Hematopoietic multipotent progenitor cell treated with erythropoietin and hydrocortisone succinate and interleukin-3 and kit ligand, for 15 days (in vitro differentiated cells): ENCODE results near the gene TECR.

Experiments
- DNase-seq: peaks from one replicate; pipeline ENCODE4 v3.0.0-alpha.2; 2015; ENCODE audit warnings: low spot score

The TECR gene

DNA sequence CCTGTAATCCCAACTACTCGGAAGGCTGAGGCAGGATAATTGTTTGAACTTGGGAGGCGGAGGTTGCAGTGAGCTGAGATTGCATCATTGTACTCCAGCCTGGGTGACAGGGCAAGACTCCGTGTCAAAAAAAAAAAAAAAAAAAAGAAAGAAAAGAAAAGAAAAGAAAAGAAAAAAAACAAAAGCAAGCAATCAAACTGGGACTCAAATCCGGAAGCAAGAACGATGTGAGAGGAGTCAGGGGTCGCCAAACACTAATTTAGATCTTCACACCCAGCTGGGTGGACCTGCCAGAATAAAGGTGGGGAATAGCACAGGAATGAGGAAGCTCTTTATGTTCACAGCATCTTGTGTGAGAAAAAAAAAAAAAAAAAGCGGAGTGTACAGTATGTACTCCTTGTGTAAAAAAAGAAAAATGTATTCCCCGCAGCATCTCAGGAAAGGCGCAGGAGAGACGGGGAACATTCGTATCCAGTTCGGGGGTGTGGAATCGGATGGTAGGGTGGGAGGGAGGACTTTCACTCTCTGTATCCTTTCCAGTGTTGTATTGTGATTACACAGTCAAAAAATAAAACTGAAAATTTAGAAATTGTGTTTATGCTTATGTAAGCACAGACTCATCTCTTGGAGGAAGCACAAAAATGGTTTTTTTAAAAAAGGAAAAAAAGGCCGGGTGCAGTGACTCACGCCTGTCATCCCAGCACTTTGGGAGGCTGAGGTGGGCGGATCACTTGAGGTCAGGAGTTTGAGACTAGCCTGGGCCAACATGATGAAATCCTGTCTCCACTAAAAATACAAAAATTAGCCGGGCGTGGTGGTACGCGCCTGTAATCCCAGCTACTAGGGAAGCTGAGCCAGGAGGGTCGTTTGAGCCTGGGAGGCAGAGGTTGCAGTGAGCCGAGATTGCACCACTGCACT, 18.8 kb upstream of the TECR start:
- no peak for DNase-seq

DNA sequence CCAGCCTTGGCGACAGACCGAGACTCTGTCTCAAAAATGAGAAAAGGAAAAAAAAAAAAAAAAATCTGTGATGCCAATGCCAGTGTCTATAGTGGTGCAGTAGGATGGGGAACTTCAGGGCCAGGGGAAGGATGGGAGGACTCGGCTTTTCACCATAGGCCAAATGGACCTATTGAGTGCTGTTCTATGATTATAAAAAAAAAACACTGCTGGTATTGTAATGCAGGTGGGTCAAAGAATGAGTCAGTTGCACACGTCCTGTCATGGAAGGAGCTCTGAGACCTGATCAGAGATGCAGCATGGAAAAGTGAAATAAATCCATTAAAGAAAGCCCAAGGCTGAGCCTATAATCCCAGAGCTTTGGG, 18.2 kb upstream of the TECR start:
- no peak for DNase-seq

DNA sequence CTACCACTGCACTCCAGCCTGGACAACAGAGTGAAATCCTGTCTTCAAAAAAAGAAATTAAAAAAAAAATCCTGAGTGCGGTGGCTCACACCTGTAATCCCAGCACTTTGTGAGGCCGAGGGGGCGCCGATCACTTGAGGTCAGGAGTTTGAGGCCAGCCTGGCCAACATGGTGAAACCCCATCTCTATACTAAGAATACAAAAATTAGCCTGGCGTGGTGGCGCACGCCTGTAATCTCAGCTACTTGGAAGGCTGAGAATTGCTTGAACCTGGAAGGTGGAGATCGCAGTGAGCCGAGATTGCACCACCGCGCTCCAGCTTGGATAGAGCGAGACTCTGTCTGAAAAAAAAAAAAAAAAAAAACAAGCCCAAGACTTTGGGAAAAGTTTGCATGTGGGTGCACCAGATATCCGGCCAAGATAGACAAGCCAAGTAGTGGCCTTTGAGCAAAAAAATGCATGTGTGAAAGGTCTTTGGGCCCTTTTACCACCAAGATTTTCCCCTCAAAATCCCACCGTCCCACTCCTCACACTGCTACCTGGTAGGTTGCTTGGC, 16.9 kb upstream of the TECR start:
- no peak for DNase-seq

DNA sequence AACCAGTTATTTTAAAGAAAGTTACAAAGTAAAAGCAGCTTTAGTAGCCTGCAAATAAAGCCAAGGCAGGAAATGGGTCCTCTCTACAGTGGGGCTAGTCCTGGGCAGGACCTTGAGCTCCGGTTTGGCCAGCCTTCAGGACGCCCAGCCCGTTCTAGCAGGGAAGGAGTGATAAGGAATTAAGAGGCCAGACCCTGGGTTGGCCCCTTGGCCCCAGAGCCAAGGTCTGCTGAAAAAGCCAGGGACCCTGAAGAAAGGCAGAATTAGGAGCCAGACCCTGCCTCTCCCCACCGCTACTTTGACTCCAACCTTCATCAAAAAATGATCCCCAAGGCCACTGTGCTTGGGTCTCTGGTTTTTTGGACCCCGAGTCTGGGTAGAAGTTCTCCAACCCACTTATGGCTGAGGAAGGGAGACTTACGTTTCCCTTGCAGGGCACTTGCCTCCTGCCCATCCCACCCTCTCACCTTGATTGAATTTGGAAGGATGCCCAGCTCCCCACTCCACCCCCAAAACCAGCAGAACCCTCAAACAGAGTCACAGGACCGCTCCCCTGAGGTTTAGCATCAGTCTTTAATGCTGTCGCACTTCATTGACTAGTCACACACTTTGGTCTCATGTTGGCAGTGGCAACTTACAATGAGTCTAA, 15.1 kb upstream of the TECR start:
- no peak for DNase-seq

DNA sequence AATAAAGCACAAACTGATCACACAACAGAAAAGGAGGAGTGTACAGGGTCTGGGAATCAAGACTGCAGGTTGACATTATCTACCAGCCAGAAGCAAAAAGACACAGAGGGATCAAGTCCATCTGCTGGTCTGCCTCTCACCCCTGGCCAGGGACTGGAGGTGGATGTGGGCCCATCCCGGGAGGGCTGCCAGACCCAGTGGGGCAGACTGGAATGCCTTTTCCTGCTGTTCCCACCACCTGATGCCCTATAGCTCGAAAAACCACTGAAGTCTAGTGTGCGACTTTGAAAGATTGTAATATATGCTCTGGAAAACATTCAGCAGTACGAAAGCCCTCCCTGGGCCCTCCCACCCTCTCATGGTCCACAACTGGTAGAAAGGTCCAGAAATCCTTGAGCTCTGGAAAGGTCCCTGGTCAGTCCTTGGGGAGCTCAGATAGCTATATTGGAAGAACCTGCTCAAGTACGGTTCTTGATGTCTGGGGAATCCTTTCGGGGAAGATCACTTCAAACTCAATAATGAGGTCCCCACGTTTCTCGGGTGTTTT, 13.8 kb upstream of the TECR start:
- no peak for DNase-seq

DNA sequence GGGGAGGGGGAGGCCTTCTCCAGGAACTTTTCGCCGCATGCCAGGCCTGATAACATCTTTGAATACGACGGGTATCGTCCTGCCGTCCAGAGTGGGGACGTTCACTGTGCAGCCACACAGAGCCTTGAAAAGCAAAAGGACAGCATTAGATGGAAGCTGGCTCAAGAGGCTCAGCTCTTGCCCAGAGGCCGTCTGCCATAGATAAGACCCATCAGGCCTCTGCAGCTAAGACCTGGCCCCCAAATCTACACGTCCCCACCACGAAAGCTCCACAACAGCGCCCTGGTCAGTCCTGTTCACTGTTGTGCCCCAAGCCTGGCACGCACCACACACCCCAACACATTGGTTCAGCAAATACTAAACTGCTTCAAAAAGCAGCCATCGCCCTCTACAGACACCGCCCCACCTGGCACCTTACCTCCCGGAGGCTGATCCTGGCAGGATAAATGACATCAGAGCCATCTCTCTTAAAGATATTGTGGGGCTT, 13.3 kb upstream of the TECR start:
- DNase-seq, result no peak

DNA sequence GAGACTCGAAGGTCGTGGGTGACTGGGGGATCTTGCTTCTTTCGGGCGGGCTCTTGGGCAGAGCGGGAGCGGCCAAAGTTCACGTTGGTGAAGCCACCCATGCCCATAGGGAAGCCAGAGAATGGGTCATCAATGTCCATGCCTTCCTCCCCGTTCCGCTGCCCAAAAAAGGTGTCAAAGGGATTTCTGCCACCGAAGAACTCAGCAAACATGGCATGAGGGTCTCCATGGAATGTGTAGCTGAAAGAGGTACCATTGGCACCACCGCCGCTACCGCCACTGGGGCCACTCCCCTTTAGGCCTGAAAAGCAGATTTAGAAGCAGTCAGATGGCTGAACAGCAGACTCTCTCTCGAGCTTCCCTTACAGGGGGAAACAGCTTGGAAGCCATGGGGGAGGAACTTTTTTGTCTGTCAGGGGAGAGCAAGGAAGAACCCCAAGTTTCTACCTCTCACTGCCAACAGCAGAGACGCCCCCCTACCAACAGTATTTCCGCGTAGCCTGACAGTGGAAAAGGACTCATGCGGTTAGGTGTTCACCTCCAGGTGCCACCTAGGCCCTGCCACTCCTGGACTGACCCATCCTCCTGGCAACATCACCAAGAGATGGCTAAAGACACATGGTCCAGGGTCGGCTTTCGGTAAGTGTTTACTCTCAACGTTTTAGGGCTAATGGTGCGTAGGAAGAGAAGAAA, 12.5 kb upstream of the TECR start:
- peak; percentile 29 for DNase-seq

DNA sequence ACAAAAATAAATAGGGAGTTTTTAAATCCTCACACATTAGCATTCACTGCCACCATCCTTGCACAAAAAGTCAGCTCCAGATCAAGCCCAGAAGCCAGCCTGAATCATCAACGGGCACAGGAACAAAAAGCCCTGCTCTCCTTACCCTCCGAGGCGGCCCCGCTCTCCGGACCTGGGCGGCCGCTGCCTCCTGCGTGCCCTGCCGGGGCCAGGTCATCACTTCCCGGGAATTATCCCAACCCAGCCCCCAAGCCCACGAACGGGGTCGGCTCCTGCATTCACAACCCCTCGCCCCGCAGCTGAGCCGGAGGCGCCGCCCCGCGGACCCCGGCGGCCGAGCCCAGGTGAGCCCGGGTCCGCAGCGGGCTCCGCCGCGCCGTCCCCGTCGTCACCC, 12.0 kb upstream of the TECR start:
- DNase-seq, result no peak

DNA sequence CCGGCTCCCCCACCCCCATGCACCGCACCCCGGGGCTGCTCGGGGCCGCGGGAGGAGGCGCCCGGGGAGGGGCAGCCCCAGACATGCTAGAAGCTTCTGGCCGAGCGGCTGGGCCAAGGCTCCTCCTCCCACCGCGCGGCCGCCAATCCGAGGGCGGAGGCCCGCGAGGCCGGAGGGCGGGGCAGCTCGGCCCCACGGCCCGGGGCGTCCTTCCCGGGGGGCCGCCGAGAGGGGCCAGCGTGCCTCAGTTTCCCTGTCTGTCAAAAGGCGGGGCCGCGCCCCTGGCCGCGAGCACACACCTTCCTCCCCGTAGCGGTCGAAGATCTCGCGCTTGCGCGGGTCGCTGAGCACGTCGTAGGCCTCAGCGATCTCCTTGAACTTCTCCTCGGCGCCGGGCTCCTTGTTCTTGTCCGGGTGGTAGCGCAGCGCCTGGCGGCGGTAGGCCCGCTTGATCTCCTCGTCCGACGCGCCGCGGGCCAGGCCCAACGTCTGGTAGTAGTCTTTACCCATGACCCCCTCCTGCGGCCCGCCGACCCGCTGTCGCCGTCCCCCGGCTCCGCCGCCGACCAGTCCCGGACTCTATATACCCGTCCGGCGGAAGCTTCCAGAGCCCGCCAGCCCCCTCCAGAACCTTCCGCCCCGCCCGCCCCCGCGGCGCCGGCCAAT, 11.4 kb upstream of the TECR start, which contains the start of gene DNAJB1:
TSS of gene DNAJB1 (minus strand) at position 558 of the 666 bp plus-strand sequence. CDS start at position 510, 48 bp downstream.
- peak; percentile 81 for DNase-seq

DNA sequence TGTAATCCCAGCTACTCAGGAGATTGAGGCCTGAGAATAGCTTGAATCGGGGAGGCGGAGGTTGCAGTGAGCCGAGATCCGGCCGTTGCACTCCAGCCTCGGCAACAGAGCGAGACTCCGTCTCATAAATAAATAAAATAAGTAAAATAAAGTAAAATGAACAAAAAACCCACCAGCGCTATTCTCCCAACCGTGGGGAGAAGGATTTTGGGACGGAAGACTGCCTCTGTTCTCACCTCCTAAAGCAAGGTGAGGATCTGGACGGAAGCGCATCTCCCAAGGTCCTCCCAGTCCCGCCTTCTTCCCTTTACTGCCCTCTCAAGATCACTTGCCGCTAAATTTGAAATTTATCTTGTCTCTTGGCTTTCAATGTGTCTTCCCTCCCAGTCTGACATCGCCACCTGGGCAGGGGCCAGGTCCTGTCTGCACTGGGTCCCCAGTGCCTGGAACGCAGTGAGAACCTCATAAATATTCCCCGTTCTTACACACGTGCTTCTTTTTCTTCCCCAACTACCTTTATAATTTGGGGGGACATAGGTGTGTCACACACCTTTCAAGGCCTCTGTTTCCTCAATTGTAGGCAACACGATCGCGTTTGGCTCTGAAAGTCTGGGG, 10.0 kb upstream of the TECR start:
- DNase-seq, result no peak

DNA sequence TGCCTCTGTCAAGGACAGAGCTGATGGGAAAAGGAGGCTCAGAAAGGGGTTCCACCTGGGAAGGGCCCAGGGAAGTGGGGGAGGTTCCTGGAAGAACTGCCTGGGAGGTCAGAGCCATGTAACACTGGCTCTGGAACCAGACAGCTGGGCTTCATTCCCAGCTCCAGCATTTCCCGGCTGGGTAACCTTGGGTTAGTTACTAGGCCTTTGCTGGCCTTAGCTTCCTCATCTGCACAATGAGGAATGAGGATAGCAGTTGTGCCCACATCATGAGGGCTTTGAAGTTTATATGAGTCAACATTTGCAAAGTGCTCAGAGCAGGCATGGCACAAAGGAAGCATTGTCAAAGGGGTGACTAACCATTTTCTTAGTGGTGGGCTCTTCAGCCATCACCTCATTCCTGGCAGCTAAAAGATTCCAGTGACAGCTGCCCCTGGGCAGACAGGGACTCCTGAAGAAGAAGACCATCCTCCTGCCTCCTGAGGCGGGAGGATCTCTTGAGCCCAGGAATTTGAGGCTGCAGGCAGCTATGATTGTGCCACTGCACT, 9.5 kb upstream of the TECR start:
- no peak for DNase-seq

DNA sequence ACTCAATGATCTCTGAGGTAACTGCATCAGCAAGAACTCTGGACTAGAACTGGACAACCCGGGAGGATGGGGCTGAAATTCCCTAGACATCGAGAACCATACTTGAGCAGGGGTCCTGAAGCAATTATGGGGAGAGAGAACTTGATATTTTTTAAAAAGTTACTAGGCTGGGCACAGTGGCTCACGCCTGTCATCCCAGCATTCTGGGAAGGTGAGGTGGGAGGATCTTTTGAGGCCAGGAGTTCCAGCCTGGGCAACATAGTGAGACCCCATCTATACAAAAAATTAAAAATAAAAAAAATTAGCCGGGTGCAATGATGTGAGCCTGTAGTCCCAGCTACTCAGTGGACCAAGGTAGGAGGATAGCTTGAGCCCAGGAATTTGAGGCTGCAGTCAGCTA, 8.9 kb upstream of the TECR start:
- no peak for DNase-seq

DNA sequence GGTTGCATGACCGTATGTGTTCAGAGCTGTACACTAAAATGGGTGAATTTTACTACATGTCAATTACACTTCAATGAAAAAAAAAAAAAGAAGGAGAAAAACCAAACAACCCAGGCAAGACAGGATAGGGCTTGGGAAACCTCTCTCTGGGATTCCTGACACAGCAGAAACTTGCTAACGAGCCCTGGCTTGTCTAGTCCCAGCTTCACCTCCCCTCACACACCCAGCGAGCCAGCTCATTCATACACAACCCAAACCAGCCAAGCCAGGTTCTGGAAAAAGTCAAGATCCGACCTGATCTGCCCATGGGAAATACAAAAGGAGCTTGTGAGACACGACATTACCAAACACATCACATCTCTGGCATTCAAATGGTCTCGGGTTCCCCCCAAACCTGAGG, 3.7 kb upstream of the TECR start:
- DNase-seq, result no peak

DNA sequence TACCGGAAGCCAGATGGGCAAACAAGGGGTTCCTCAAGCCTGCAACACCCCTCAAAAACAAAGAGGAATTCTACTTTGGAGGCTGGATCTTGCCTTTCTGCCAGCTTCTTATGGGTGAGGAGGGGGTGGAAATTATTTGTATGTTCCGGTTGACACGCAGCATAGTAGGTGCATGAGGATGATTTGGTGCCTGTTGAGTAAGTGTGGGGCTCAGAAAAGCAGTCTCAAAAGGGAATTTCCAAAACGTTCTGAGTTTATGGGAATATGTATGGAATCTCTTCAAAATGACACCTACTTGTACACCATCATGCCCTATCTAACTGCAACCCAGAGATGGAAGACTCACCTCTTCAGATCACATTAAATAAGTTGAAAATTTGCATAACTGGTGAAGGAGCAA, 3.0 kb upstream of the TECR start:
- DNase-seq, result no peak

DNA sequence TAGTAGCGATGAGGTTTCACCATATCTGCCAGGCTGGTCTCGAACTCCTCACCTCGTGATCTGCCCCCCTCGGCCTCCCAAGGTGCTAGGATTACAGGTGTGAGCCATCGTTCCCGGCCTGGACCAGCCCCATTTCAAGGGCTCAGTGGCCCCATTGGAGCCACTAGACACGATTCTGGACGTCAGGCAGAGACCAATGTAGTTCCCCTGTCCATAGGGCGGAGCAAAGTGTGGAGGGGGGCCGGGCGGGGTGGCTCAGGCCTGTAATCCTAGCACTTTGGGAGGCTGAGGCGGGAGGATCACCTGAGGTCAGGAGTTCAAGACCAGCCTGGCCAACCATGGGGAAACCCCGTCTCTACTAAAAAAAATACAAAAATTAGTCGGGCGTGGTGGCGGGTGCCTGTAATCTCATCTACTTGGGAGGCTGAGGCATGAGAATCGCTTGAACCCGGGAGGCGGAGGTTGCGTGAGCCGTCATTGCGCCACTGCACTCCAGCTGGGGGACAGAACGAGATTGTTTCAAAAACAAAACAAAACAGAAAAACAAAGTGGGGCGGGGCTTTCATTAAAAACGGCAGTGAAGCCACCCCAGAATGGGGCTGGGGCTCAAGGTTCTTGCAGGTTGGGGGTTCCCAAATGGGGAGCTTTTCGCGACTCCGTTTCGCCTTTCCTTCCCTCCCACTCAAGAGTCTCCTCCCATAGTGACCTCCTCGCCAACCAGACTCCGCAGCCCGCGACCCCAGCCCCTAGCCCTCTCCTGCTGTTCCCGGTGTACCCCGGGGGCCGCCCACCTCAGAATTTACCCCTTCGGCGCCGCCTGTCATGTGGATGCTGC, 758 bp upstream of the TECR start:
- no peak for DNase-seq

DNA sequence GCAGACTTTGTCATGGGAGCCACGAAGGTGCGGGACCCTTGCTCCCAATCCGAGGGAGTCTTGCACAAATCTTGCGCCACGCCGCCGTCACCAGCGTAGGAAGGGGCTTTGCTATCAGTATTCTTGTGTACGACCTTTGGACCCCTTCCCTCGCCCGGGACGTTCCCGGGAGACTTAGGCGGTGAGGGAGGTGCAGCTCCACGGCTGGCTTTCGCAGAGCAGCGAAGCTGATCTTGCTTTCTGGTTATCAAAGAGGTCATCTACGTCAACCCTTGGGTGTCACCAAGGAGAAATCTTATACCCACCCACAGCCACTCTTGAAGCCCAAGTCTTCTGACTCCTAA, 583 bp downstream of the TECR start:
- peak; percentile 35 for DNase-seq

DNA sequence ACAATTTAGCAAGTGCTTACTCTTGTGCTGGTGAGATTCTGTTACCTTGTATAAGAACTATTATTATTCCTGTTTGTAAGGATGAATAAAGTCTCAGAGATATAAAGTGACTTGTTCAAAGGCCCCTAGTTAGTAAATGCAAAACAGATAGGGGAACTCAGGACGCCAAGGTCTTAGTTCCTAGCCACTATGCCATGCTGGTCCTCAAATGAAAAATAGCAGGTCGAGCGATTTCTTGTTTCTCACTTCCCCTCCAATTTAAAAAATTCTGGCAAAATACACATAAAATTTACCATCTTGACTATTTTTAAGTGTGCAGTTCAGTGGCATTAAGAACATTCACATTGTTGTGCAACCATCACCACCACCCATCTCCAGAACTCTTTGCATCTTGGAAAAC, 1.1 kb downstream of the TECR start:
- DNase-seq, result no peak

DNA sequence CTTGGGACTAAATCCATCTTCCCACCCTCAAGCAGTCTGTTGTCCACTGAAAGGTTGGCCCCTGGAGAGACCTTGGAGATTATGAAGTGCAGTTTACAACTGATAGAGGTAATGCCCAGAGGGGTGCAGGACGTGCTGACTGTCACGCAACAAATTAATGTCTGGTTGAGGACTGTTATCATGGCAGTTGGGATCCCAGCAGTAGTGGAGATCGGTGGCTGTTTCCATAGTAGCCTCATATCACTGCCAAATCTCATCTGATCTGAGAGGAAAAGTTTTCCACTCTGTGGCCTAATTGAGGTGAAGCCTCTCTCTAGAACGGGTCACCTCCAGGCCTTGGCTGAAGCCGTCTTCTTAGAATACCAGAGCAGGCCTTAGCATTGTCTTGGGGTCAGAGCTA, 4.1 kb downstream of the TECR start:
- no peak for DNase-seq

DNA sequence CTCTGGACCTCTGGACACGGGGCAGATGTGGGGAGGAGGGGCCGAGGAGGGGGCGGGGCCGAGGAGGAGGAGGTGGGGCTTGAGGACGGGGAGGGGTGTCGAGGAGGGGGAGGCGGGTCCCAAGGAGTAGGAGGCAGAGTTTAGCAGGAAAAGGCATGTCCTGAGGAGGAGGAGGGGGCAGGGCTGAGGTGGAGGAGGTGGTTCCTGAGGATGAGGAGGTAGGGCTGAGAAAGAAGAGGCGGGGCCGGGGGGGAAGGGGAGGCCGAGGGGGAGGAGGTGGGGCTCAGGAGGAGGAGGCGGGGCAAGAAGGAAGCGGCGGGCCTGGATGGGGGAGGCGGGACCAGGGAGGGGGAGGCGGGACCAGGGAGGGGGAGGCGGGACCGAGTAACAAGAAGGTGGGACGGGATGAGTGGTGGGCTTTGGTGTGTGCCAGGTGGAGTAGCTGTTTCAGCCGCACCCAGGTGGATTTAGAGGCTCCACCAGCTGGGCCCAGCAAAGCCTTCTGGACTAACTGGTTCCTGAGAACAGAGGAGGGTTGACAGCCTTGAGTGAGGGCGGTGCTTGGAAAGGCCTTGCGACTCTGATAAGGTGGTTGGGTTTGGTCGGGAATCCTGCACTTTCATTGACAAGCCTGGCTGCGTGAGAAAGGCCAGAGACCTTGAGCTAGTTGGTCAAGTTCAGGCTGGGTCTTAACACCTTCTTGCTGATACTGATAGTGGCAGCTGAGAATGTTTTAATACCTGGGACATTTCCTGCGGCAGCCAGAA, 7.7 kb downstream of the TECR start:
- peak; percentile 88 for DNase-seq
